Thyroid gland (tissue), 4 donors: ENCODE results near the gene ETHE1.

Experiments
- CTCF ChIP-seq, 6 experiments: fragments of 200-600 bp in 3 of 6; fragments of 450-650 bp in 3 of 6; sonication (generic) in 3 of 6; IDR thresholded peaks; one replicate each; pipeline ENCODE4 v1.5.1; 2016 to 2019; ENCODE audit warnings: antibody characterized with exemption in 6 of 6, mild to moderate bottlenecking in 2 of 6, inconsistent platforms in 1 of 6, moderate library complexity in 1 of 6
- POLR2A ChIP-seq, 2 donors: fragments of 450-650 bp; IDR thresholded peaks; one replicate each; pipeline ENCODE4 v1.6.1; 2017; ENCODE audit warnings: antibody characterized with exemption in 2 of 2, mild to moderate bottlenecking in 2 of 2, moderate library complexity in 1 of 2

DNA sequence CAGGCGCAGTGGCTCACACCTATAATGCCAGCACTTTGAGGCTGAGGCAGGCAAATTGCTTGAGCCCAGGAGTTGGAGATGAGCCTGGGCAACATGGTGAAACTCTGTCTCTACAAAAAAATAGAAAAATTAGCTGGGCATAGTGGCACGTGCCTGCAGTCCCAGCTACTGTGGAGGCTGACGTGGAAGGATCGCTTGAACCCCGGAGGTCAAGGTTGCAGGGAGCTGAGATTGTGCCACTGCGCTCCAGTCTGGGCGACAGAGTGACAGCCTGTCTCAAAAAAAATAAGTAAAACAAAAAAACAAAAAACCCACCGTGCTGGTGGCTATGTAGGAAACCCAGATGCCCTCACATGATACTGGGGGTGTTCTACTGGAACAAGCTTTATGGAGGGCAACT is 38.8 kb downstream of the ETHE1 start:
- TF ChIP-seq CTCF (IDR thresholded peaks at IDR 0.05), result no peak
- no peak for TF ChIP-seq POLR2A (IDR thresholded peaks at IDR 0.05)
